Stimulated activated naive CD8-positive, alpha-beta T cell treated with anti-CD3 and anti-CD28 coated beads, Interleukin-15, amount 100 ng/mL, for 72 hours (primary cell): ENCODE data around the gene ULK2.

ENCODE experiments used
- ATAC-seq: fragments of 150-1000 bp; cut with Tn5 transposase; 2 replicates; pipeline ENCODE4 v1.10.0; 2021; ENCODE audit warnings: mild to moderate bottlenecking, moderate library complexity
- DNase-seq, 2 donors: peaks; one replicate each; pipeline ENCODE4 v3.0.0; 2021 to 2022
- H3K27ac Mint-ChIP-seq, 2 donors: one replicate each; pipeline ENCODE4 v1.8.0; 2022; ENCODE audit warnings: mild to moderate bottlenecking in 2 of 2, mixed read lengths in 2 of 2, moderate library complexity in 2 of 2
- H3K27me3 Mint-ChIP-seq: one replicate; pipeline ENCODE4 v1.8.0; 2022; ENCODE audit warnings: mixed read lengths
- H3K4me1 Mint-ChIP-seq: one replicate; pipeline ENCODE4 v1.8.0; 2022; ENCODE audit warnings: mild to moderate bottlenecking, mixed read lengths
- H3K4me3 Mint-ChIP-seq, 2 donors: one replicate each; pipeline ENCODE4 v1.8.0; 2022; ENCODE audit warnings: mild to moderate bottlenecking in 2 of 2, mixed read lengths in 2 of 2, moderate library complexity in 1 of 2
- H3K9me3 Mint-ChIP-seq, 2 donors: one replicate each; pipeline ENCODE4 v1.8.0; 2022; ENCODE audit warnings: mixed read lengths in 2 of 2

Gene ULK2

GRCh38 chr17:19736071-19736470, 131.7 kb downstream of the ULK2 start:
- Mint-ChIP-seq H3K9me3 (no peaks in the 10 kb centered on the region), H3K4me1 (no peaks in the 10 kb centered on the region), H3K27me3 (no peaks in the 10 kb centered on the region), H3K4me3 (no peak overlapping the region), H3K27ac (peak overlapping the region in 1 of 2 donors; percentile 55)
- no peak for ATAC-seq
- no peak for DNase-seq

GRCh38 chr17:19733953-19734526, 133.7 kb downstream of the ULK2 start:
- H3K4me3 Mint-ChIP-seq: no peak overlapping the region
- no peak for ATAC-seq

GRCh38 chr17:19731626-19732025, 136.1 kb downstream of the ULK2 start:
- Mint-ChIP-seq H3K9me3 (no peaks in the 10 kb centered on the region), H3K4me1 (no peaks in the 10 kb centered on the region), H3K4me3 (no peak overlapping the region), H3K27me3 (no peaks in the 10 kb centered on the region), H3K27ac (no peak overlapping the region)
- ATAC-seq: no peak
- DNase-seq: no peak

More at GRCh38 chr17:19733953-19734526, 133.7 kb downstream of the ULK2 start:
- no peaks in the 10 kb centered on the region for H3K4me1 Mint-ChIP-seq
- H3K27me3 Mint-ChIP-seq: no peaks in the 10 kb centered on the region
- H3K9me3 Mint-ChIP-seq: no peaks in the 10 kb centered on the region
- H3K27ac Mint-ChIP-seq: peak overlapping the region in 1 of 2 donors; percentile 46
- no peak for DNase-seq

- H3K27me3 Mint-ChIP-seq: no peaks in the 10 kb centered on the region
- DNase-seq: no peak
- no peak for ATAC-seq
- no peaks in the 10 kb centered on the region for H3K9me3 Mint-ChIP-seq
- H3K27ac Mint-ChIP-seq: peak overlapping the region in 1 of 2 donors; percentile 77
- H3K4me1 Mint-ChIP-seq: no peaks in the 10 kb centered on the region
- H3K4me3 Mint-ChIP-seq: no peak overlapping the region
Measured at GRCh38 chr17:19730843-19731242, 136.9 kb downstream of the ULK2 start.

- no peak overlapping the region for H3K4me3 Mint-ChIP-seq
- no peaks in the 10 kb centered on the region for H3K9me3 Mint-ChIP-seq
- peaks cover 5% of the 10 kb centered on the region for H3K4me1 Mint-ChIP-seq
- ATAC-seq: no peak
- no peak overlapping the region for H3K27ac Mint-ChIP-seq
- no peaks in the 10 kb centered on the region for H3K27me3 Mint-ChIP-seq
- no peak for DNase-seq
Measured at GRCh38 chr17:19729900-19730299, 137.8 kb downstream of the ULK2 start.

- no peaks in the 10 kb centered on the region for H3K27me3 Mint-ChIP-seq
- no peak overlapping the region for H3K4me3 Mint-ChIP-seq
- H3K9me3 Mint-ChIP-seq: no peaks in the 10 kb centered on the region
- no peak for ATAC-seq
- DNase-seq: no peak
- H3K4me1 Mint-ChIP-seq: peaks cover 15% of the 10 kb centered on the region
- no peak overlapping the region for H3K27ac Mint-ChIP-seq
Measured at GRCh38 chr17:19728084-19728495, 139.6 kb downstream of the ULK2 start.

GRCh38 chr17:19727501-19728078, 140.1 kb downstream of the ULK2 start:
- no peaks in the 10 kb centered on the region for H3K9me3 Mint-ChIP-seq
- H3K4me1 Mint-ChIP-seq: peaks cover 15% of the 10 kb centered on the region
- ATAC-seq: no peak
- DNase-seq: no peak
- H3K27ac Mint-ChIP-seq: no peak overlapping the region
- H3K4me3 Mint-ChIP-seq: no peak overlapping the region
- no peaks in the 10 kb centered on the region for H3K27me3 Mint-ChIP-seq

GRCh38 chr17:19726631-19727376, 140.9 kb downstream of the ULK2 start:
- Mint-ChIP-seq H3K4me3 (no peak overlapping the region), H3K9me3 (no peaks in the 10 kb centered on the region), H3K27me3 (no peaks in the 10 kb centered on the region), H3K27ac (no peak overlapping the region), H3K4me1 (peaks cover 15% of the 10 kb centered on the region)
- ATAC-seq (no peak), DNase-seq (no peak)

GRCh38 chr17:19725486-19725885, 142.2 kb downstream of the ULK2 start:
- H3K9me3 Mint-ChIP-seq: no peaks in the 10 kb centered on the region
- no peak overlapping the region for H3K27ac Mint-ChIP-seq
- peaks cover 15% of the 10 kb centered on the region for H3K4me1 Mint-ChIP-seq
- peak overlapping the region in 1 of 2 donors; percentile 42 for H3K4me3 Mint-ChIP-seq
- H3K27me3 Mint-ChIP-seq: no peaks in the 10 kb centered on the region
- no peak for DNase-seq
- ATAC-seq: no peak

- Mint-ChIP-seq H3K4me1 (peaks cover 15% of the 10 kb centered on the region), H3K27ac (no peak overlapping the region), H3K27me3 (no peaks in the 10 kb centered on the region), H3K9me3 (no peaks in the 10 kb centered on the region), H3K4me3 (peak overlapping the region; percentile 42 to 72)
- DNase-seq (peak; percentile 45 to 67), ATAC-seq (peak; percentile 86)
Measured at GRCh38 chr17:19724501-19725420, 143.0 kb downstream of the ULK2 start.

- Mint-ChIP-seq H3K9me3 (no peaks in the 10 kb centered on the region), H3K4me1 (peaks cover 15% of the 10 kb centered on the region), H3K27me3 (no peaks in the 10 kb centered on the region), H3K27ac (no peak overlapping the region), H3K4me3 (peak overlapping the region in 1 of 2 donors; percentile 48)
- no peak for DNase-seq
- no peak for ATAC-seq
Measured at GRCh38 chr17:19723964-19724363, 143.8 kb downstream of the ULK2 start.
